ENCODE results near the gene CETP. TPM values are rescaled to one million over a fixed set of nuclear protein-coding genes. Genes with fewer than 3 reads are reported as not detected.

Gene CETP
- polyA plus RNA-seq, 1 experiment: 0.09 TPM

GRCh38 chr16:57013229-57013628, 51.5 kb downstream of the CETP start:
- H3K9me3 ChIP-seq (ENCODE audit: control insufficient read depth, insufficient read depth, low read length): no peaks in the 10 kb centered on the region
- H3K27ac ChIP-seq (ENCODE audit: low read depth, low read length): no peak overlapping the region
- H3K4me3 ChIP-seq (ENCODE audit: low read depth, low read length): no peak overlapping the region
- no peak for DNase-seq (ENCODE audit: low read depth, low spot score)
- ChIA-PET CTCF (no interaction called here), POLR2A (interaction anchor here (0.6 to 0.7 kb wide), 2 partner anchors 82 to 512 kb away, joined by 3 to 5 read pairs; partner anchors contain the start of gene HERPUD1)
- TF ChIP-seq, protein P1, sequence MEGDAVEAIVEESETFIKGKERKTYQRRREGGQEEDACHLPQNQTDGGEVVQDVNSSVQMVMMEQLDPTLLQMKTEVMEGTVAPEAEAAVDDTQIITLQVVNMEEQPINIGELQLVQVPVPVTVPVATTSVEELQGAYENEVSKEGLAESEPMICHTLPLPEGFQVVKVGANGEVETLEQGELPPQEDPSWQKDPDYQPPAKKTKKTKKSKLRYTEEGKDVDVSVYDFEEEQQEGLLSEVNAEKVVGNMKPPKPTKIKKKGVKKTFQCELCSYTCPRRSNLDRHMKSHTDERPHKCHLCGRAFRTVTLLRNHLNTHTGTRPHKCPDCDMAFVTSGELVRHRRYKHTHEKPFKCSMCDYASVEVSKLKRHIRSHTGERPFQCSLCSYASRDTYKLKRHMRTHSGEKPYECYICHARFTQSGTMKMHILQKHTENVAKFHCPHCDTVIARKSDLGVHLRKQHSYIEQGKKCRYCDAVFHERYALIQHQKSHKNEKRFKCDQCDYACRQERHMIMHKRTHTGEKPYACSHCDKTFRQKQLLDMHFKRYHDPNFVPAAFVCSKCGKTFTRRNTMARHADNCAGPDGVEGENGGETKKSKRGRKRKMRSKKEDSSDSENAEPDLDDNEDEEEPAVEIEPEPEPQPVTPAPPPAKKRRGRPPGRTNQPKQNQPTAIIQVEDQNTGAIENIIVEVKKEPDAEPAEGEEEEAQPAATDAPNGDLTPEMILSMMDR (IDR thresholded peaks at IDR 0.05; ENCODE audit: low read depth, low read length): no peak
- H3K27me3 ChIP-seq (ENCODE audit: control insufficient read depth, insufficient read depth, low read length): no peaks in the 10 kb centered on the region

GRCh38 chr16:57013902-57014301, 52.2 kb downstream of the CETP start:
- CTCF ChIA-PET: no interaction called here
- no peaks in the 10 kb centered on the region for H3K9me3 ChIP-seq (ENCODE audit: control insufficient read depth, insufficient read depth, low read length)
- no peaks in the 10 kb centered on the region for H3K27me3 ChIP-seq (ENCODE audit: control insufficient read depth, insufficient read depth, low read length)
- DNase-seq (ENCODE audit: low read depth, low spot score): no peak
- TF ChIP-seq, protein P1 (IDR thresholded peaks at IDR 0.05; ENCODE audit: low read depth, low read length): no peak
- POLR2A ChIA-PET: interaction anchor here (0.7 kb wide), 1 partner anchor 82 kb away, joined by 3 read pairs; the partner anchor contains the start of gene HERPUD1
- no peak overlapping the region for H3K4me3 ChIP-seq (ENCODE audit: low read depth, low read length)
- no peak overlapping the region for H3K27ac ChIP-seq (ENCODE audit: low read depth, low read length)

GRCh38 chr16:57016301-57016700, 54.6 kb downstream of the CETP start:
- POLR2A ChIA-PET: no interaction called here
- H3K27me3 ChIP-seq (ENCODE audit: control insufficient read depth, insufficient read depth, low read length): no peaks in the 10 kb centered on the region
- TF ChIP-seq, protein P1 (IDR thresholded peaks at IDR 0.05; ENCODE audit: low read depth, low read length): no peak
- no peak overlapping the region for H3K27ac ChIP-seq (ENCODE audit: low read depth, low read length)
- no peak overlapping the region for H3K4me3 ChIP-seq (ENCODE audit: low read depth, low read length)
- H3K9me3 ChIP-seq (ENCODE audit: control insufficient read depth, insufficient read depth, low read length): no peaks in the 10 kb centered on the region
- CTCF ChIA-PET: no interaction called here
- DNase-seq (ENCODE audit: low read depth, low spot score): no peak

DNA sequence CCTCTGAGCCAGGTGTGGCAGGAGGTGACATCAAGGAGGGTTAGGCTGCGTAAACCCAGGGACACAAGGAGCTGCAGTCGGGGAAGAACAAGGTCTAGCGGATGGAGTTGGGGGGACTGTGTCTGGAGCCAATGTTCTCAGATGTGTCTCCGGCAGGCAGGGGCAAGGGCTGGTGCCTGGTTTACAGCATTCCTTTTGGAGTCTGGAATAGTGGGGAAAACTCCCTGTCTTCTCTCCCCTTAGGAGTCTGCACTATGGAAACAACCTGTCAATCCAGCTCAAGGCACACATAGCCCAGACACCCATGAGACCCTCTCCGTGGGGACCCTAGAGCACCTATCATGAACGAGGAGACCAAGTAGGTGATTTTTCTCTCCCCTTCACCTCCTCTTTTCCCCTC, 55.1 kb downstream of the CETP start:
- ChIA-PET POLR2A (no interaction called here), CTCF (no interaction called here)
- no peak overlapping the region for H3K4me3 ChIP-seq (ENCODE audit: low read depth, low read length)
- H3K27ac ChIP-seq (ENCODE audit: low read depth, low read length): no peak overlapping the region
- TF ChIP-seq, protein P1 (IDR thresholded peaks at IDR 0.05; ENCODE audit: low read depth, low read length): no peak
- H3K27me3 ChIP-seq (ENCODE audit: control insufficient read depth, insufficient read depth, low read length): no peaks in the 10 kb centered on the region
- DNase-seq (ENCODE audit: low read depth, low spot score): no peak
- no peaks in the 10 kb centered on the region for H3K9me3 ChIP-seq (ENCODE audit: control insufficient read depth, insufficient read depth, low read length)

GRCh38 chr16:57017251-57017650, 55.5 kb downstream of the CETP start:
- no peak for DNase-seq (ENCODE audit: low read depth, low spot score)
- Histone ChIP-seq H3K4me3 (ENCODE audit: low read depth, low read length) (no peak overlapping the region), H3K27me3 (ENCODE audit: control insufficient read depth, insufficient read depth, low read length) (no peaks in the 10 kb centered on the region), H3K27ac (ENCODE audit: low read depth, low read length) (no peak overlapping the region), H3K9me3 (ENCODE audit: control insufficient read depth, insufficient read depth, low read length) (no peaks in the 10 kb centered on the region)
- ChIA-PET CTCF (no interaction called here), POLR2A (no interaction called here)
- TF ChIP-seq, protein P1 (IDR thresholded peaks at IDR 0.05; ENCODE audit: low read depth, low read length): no peak
